Placental pericyte (primary cell): ENCODE data around the gene FEM1B. TPM values are rescaled to one million over a fixed set of nuclear protein-coding genes. Genes with fewer than 3 reads are reported as not detected.

Source experiments
- total RNA-seq: library from RNA; depleted of rRNA; stranded (reverse); fragments of >200 nt; gene quantifications from 2 replicates; pipeline ENCODE4 v1.2.3, GENCODE V29; 2012

FEM1B gene
- total RNA-seq: 32.8 and 50.3 TPM in 2 replicates

DNA sequence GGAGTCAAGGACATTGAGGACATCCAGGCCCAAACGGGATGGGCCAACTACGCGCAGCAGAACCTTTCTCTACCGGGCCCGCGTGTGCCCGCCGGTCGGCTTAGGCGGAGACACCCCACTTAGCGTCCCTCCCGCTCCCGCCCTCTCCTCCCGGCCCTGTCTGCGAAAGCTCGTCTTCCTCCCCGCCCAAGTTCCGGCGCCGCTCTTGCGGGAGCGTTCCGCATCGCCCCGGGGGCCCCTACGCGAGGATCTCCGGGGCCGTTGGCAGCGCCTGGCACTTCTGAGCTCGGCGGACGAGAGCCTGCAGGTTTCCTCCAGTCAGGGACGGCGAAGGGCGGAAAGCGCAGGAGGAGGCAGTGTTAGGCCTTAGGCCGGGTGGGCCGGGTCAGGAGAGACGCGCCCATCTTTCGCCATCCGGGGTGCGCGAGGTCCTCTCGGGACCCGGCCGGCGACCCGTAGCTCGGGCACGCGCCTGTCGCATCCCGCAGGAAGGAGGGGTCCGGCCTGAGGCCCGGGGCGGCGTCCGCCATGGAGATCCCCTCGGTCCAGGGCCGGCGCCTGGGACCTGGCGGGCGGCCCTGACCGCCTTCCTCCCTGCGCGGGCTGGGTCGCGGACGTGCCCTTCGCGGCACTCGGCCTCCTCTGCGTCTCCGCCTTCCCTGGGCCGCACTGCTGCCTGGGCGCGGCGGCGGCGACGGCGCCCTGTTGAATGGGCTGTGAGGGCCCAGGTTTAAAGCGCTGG, at the start of gene FEM1B:
Gene FEM1B (plus strand): TSS at position 143 of the 742 bp plus-strand sequence. CDS start 673 bp downstream, outside the sequence.

DNA sequence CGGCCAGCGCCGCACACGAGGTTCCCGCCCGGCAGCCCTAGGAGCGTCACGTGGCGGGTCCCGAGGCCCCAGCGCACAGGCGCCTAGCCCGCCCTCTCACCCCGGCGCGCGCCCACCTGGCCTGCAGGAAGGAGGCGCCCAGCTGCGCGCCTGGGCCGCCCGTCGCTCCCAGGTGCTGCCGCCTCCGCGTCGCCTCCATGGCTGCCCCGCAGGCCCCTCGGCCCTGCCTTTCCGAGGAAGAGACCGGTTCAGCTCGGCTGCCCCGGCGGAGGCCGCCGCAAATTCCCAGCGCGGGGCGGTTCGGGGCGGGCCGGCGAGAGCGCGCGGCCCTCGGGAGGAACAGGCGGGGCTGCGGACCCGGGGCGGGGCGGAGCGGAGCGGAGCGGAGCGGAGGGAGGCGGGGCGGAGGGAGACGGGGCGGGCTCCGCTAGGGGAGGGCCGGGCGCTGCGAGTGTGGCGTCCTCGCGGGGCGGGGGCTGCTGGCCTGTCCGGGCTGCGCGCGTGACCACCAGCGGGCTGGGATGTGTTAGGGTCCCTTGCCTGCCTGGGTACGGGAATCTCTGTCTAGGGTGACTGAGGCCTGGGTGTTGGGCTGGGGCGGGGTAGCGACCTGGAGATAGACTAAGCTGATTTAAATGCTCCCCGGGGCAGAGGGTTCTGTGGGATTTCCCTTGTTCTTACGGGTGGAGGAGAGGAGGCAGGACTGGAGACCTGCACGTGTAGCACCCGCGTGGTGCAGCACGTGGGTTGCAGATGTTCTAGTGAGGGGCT, 48.0 kb upstream of the FEM1B start, which contains the start of gene CLN6:
Gene CLN6 (minus strand): TSS at position 343 of the 771 bp plus-strand sequence. CDS start 144 bp downstream, at position 199.

Other genes with a start within 250 kb of the FEM1B start
- gene PIAS1, start 223.4 kb upstream of the FEM1B start, total RNA-seq: 24.5 and 32.4 TPM in 2 replicates
- 0.88 and 1.7 TPM in 2 replicates for gene CALML4, start 72.4 kb upstream of the FEM1B start, total RNA-seq
- 9.8 and 27.5 TPM in 2 replicates for gene CLN6, start 48.0 kb upstream of the FEM1B start, total RNA-seq
- gene ITGA11, start 154.4 kb downstream of the FEM1B start, total RNA-seq: 57.8 and 129 TPM in 2 replicates